ENCODE data around the gene ITSN2.

DNA sequence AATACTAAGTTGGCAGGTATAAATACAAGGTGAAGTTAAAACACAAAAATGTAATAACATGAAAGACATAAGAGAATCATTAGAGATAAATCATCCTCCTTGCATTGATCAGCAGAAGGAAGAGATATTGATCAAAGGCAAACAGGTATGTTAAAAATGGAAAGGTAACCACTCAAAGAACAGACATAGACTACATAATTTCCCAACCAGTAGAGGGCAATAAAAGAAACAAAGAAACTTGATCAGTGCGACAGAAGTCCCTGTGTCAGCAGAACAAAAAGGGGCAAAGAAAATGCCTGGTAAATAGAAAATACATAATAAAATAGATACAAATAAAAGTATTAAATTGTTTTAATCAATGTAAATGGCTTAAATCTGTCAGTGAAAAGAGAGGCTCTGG, 131.9 kb downstream of the ITSN2 start:
- TF ChIP-seq, protein P1, sequence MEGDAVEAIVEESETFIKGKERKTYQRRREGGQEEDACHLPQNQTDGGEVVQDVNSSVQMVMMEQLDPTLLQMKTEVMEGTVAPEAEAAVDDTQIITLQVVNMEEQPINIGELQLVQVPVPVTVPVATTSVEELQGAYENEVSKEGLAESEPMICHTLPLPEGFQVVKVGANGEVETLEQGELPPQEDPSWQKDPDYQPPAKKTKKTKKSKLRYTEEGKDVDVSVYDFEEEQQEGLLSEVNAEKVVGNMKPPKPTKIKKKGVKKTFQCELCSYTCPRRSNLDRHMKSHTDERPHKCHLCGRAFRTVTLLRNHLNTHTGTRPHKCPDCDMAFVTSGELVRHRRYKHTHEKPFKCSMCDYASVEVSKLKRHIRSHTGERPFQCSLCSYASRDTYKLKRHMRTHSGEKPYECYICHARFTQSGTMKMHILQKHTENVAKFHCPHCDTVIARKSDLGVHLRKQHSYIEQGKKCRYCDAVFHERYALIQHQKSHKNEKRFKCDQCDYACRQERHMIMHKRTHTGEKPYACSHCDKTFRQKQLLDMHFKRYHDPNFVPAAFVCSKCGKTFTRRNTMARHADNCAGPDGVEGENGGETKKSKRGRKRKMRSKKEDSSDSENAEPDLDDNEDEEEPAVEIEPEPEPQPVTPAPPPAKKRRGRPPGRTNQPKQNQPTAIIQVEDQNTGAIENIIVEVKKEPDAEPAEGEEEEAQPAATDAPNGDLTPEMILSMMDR (conservative IDR thresholded peaks at IDR 0.05): peak; percentile 72
- no peak for TF ChIP-seq ZFX (IDR thresholded peaks at IDR 0.05)

All from C4-2B (cell line).